ENCODE data around the gene HCN3.
"Not testable (repeated sequence)": the region's sequence is repeated elsewhere in the genome, so short reads cannot be mapped to it uniquely, and the experiment has no call there.

HCN3 gene

DNA sequence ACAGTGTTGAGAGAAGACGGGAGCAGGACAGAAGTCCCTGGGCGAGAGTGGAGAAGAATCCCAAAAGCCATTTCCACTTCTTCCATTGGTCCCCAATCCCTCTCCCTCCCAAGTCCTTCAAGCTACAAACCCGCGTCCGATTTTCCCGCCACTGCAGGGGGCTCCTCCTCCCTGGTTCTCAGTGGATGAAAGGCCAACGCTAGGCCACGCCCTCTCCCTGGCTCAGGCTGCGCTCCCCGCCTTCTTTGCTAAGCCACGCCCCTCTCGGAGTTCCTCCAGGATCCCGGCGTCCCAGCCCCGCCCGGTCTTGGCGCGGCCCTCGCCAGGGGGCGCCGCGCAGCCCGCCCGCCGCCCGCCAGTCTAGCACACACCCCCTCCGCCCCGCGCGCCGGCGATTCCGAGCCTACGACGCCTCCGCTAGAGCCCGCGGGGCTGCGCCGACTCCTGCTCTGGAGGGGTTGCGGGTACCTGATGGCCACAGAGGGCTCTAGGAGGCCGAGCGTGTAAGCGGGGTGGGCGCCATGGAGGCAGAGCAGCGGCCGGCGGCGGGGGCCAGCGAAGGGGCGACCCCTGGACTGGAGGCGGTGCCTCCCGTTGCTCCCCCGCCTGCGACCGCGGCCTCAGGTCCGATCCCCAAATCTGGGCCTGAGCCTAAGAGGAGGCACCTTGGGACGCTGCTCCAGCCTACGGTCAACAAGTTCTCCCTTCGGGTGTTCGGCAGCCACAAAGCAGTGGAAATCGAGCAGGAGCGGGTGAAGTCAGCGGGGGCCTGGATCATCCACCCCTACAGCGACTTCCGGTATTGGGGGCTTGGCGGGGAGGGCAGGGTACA, at the start of gene HCN3:
HCN3 (plus strand) TSS at position 394 of the 832 bp plus-strand sequence; CDS start at position 522, 128 bp downstream.
- peak; percentile 88 for DNase-seq

DNA sequence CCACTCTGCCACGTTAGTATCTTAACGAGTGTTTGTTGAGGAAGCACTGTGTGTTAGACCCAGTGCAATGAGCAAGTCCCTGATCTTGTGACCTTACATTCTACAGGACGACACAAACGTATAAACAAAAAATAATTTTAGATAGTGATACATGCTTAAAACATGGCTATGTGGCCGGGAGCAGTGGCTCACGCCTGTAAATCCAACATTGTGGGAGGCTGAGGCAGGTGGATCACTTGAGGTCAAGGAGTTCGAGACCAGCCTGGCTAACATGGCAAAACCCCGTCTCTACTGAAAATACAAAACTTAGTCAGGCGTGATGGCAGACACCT, 49.2 kb upstream of the HCN3 start:
- no peak for DNase-seq

DNA sequence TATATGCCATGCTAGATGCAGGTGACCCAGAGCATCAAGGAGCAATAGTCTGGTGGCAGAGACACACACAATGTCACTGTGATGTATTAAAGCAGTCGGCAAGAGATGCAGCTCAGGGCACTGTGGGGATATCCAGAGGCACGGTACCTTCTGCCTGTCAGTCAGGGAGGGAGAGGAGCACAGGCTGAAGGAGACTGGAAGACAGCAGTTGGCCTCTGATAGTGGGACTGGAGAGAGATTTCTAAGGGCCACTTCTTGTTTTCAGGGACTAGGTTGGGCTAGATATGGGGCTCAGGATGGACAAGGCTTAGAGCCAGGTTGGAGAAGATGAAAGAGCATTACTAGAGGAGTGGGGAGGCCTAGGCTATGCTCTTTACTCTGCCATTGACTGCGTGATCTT, 46.0 kb upstream of the HCN3 start:
- DNase-seq, result not testable (repeated sequence)

DNA sequence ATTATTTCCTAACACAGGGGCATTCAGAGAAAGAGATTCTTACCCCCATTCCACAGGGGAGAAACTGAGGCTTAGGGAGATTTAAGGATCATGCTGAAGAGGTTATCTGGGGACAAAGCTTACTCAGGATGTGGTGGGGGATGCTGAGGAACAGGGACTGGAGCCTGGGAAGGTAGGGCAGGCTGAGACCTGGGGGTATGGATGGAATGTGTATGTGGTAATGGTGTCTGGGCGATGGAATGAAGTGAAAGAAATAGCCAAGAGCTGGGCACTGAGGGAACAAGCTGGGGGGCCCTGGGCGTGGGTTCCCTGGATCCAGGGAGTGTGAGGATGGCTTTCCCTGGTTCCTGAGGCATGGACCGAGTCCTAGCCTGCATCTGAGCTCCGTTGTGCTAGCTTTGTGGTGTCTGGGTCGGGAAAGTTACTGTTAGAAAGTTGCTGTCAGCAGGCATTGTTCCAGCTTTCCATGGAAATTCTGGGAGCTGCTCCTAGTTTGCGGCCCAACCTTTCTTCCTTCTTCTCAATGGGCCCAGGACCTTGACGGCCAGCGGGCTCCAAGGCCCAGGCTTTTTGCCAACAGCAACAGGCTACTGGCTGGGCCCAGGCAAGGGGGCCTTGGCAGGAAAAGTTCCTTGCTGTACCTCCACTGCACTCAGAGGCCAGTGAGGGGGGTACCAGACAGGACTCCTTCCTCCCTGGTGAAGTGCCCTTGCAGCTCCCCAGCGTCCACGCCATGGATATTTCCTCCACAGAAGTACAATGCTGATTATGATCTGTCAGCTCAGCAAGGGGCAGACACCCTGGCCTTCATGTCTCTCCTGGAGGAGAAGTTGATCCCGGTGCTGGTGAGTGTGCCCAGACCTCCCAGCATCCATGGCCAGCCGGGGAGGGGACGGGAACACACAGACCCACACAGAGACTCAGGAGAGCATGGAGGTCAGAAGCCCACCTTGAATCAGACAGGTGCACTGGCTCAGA, 45.0 kb upstream of the HCN3 start:
- not testable (repeated sequence) for DNase-seq

DNA sequence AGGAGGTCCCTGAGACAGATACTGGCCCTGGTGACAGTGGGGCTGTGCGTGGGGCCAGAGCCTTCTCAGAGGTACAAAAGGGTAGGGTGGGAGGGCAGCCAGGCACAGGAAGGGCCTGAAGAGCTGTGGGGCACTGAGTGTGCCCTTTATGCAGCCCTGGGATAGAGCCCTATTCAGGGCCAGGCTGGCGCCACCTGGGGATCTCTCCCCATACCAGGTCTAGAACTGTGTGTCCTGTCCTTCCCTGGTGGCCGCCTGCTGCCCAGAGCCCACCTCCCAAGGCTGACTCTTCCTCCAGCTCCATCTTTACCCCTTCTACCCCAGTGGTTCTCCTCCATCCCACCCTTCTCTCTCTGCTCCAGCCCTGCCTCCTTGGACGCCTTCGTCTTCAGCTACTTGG, 43.8 kb upstream of the HCN3 start:
- not testable (repeated sequence) for DNase-seq

DNA sequence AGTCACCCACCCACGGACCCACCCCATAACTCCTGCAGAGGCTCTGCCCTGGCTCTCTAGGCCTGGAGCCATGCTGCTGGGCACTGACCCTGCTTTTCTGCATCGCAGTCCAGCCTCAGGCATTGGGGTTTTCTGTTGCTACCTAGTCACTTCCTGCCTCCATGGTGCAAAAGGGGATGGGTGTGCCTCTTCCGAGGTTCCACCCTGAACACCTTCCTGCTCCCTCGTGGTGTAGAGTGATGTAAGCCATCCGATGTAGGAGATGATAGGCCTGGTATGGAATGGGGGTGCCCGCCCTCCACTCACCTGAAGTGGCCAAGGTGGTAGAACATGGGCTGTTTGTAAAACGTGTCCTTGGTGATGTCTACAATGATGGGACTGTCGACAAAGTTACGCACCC, 41.9 kb upstream of the HCN3 start:
- DNase-seq, result not testable (repeated sequence)

DNA sequence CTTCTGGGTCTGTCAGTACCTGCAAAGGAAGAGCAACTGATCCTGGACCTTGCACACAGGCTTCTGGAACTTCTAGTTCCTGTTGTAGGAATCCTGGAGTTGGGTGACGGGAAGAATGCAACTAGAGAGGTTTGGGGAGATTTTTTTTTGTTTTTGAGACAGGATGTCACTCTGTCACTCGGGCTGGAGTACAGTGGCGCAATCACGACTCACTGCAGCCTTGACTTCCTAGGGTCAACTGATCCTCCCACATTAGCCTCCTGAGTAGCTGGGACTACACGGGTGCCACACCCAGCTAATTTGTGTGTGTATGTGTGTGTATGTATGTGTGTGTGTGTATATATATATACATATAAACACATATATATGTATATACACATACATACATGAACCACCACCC, 40.8 kb upstream of the HCN3 start:
- DNase-seq, result no peak

DNA sequence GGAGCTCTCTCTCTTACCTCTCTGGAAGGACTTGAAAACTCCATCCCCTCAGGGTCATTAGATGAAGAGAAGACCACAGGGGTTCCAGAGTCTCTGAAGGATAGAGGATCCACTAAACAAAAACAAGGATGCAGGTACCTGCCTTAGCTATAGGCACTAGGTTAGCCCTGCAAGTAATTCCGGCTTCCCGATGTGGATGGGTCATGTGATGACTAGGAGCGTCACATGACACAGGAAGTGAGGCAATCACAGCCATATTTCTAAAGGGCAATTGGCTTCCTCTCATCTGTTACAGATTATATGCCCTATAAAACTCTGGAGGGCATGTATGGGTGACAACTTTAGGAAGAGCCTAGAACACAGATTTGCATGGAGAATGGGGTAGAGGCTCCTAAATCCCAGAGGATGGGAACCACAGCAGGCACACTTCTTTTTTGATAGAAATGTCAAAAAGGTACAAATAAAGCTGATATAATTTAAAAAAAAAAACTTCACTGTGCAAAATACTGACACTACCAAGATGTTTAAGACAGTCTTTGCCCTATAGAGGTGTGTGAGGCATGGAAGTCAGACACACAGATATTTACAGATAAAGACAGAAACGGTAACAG, 36.1 kb upstream of the HCN3 start:
- DNase-seq, result no peak

DNA sequence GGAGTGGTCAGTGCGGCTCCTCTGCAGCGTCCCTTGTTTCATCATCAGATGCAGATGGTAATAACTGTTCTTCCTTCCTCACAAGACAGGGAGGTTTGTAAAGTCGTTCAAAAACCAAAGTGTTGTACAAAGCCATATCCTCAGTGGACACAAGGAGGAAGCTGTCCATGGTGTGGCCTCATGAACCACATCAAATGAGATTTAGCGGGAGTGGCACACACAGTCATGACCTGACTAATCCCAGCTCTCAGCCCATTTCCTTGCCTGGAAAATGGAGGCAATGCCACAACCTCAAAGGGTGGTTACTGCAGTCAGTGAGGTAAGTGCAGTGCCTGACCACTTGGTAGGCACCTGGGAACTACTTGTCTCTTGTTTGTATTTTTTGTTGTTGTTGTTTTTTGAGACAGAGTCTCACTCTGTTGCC, 35.4 kb upstream of the HCN3 start:
- no peak for DNase-seq

DNA sequence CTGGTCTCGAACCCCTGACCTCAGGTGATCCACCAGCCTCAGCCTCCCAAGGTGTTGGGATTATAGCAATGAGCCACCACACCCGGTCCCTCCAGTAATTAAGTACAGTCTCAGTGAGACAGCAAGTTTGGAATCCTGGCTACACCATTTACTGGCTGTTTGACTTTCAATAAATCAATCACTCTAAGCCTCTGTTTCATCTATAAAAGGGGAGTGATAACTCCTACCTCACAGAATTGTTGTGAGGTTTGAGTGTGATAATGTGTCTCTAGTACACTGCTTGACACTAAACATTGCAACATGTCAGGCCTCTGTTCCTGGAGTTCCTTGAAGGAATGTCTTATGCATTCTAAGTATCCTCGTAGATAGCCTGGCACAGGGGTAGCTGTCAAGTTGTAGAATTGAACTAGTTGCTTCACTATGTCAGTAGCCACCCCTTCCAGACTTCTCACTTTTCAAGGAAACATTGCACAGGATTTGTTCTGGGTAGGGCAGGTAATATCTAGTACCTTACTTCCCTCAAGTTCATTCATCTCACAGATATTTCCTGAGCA, 34.4 kb upstream of the HCN3 start:
- no peak for DNase-seq

DNA sequence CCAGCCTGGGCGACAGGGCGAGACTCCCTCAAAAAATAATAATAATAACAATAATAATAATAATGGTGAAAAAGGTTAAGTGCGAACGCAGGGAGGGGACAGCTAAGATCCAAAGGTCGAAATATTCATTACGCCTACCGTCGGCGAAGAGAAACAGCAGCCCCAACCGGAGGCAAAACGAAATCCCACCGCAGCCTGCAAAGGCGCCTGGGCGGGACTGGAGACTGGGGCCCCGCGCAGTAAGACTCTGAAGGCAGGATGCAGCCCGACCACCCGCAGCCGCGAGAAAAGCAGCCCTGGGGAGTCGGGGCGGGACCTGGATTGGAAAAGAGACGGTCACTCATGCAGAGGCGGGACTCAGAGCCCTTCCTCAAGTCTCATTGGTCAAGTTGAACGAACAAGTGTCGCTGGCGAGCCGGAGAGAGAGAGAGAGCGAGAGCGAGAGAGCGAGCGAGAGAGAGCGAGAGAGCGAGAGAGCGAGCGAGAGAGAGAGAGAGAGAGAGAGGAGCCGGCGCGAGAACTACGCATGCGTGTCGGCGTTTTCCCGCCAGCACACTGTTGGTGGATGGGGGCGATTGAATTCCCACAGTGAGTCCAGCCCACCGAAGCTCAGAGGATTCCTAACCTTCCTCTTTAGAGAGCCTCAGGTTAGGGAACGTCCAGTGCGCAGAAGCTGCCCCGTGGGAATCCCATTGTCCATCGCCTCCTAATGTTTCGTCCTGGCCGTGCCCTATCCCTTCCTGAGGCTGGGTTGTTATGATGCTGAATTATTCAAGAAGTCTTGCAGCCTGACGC, 32.7 kb upstream of the HCN3 start:
- DNase-seq, result peak; percentile 76

DNA sequence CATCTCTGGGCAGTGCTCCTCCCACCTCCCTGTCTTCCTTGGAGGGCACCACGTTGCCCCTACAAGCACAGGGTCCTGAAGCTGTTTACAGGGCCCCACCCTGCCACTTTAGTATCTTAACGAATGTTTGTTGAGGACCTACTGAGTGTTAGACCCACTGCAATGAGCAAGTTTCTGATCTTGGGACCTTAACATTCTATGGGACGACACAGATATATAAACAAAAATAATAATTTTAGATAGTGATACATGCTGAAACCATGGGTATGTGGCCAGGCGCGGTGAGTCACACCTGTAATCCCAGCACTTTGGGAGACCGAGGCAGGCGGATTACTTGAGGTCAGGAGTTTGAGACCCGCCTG, 32.1 kb upstream of the HCN3 start:
- DNase-seq, result no peak

DNA sequence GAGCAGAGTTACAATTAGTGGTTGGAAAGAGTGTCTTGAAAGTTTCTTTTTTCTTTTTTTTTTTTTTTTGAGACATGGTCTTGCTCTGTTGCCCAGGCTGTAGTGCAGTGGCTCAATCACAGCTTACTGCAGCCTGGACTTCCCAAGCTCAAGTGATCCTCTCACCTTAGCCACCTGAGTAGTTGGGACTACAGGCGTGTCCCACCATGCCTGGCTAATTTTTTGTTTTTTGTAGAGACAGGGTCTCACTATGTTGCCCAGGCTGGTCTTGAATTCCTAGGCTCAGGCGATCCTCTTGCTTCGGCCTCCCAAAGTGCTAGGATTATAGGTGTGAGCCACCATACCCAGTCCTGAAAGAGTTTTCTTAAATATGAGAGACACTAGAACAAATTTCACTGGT, 30.5 kb upstream of the HCN3 start:
- not testable (repeated sequence) for DNase-seq

DNA sequence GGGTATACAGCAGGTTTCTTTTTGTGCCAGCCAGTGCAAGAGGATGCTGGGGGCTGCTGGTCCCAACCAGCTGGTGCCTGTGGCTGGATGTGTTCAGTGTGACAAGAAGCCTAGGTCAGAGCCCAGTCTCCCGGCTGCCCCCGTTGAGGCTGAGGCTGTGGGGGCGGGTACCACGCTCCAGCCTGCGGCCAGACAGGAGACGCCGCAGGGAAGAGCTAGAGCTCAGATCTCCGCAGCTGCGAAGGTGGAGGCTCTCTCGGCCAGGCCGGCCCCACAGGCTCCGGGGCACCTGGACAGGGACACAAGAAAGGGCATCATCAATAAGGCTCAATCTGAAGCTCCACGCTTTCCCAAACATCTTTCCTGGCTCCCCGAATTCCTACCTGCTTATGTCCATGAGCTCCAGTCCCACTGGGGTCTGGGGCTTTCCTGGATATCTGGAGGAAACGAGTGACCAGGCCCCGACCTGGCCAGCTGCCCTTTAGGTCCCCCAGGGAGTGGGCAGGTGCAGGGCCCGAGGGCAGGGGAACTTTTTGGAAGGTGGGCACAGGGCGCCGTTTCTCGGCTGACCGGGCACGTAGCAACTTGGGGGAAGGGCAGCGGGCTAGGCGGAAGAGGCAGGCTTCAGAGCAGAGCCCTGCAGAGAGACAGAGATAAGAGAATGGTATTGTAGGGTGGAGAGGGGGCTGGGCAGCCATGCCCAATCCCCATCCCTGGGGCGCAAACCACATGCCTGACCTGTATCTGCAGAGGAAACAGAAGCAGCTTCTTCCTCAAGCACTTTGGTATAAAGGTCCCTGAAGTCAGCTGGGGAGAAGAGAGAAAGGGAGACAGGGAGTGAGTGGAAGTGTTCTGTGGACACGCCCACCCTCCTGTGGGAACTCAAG, 29.4 kb upstream of the HCN3 start:
- no peak for DNase-seq

DNA sequence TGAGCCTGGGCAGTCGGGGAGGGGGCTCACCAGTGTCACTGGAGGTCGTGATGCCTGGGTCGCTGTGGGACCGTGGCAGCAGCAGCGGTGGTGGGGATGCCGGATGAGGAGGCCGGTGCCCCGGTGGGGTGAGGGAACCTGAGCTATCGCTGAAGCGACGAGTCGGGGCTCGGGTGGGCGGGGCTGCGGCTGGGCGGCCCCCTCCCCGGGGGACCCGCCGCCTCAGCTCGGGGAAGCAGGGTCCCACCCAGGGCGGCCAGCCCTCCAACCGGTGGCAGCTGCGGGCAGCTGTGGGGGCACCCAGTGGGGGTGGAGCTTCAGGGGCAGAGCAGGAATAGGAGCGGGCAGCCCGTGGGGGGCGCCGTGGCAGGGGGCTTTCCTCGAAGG, 27.0 kb upstream of the HCN3 start:
- DNase-seq, result no peak

DNA sequence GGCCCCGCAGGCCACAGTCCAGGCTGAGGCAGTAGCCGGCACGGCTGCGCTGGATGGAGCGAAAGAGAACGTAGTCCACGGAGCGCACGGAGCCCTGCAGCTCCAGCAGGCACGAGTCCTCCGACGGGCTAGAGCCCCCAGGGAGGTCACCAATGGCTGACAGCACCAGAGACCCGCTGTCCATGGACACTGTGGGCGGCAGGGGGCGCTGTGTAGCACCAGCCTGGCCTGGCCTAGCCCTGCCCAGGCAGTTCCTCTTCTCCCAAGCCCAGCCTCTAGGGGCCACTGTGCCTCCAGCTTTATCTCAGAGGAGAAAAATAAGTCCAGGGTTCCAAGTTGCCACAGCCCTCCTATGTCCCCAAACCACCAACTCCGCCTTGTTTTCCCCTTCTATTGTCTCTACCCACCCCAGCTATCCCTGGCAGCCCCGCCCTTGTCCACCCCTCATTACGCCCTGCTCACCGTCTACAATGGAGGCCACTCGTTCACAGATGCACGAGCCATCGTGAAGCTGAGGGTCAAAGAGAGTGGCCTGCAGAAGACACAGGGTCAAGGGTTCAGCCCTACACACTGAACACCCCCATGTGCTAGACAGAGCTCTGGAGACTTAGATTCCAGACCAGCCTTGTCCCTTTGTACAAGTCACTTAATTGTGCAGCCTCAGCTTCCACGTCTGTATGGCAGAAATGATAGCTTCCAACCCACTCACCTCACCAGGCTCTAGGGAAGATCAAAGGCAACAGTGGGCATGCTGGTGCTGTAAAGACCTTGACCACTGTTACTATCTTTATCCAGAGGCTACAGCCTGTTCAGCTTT, 26.4 kb upstream of the HCN3 start:
- peak; percentile 65 for DNase-seq

DNA sequence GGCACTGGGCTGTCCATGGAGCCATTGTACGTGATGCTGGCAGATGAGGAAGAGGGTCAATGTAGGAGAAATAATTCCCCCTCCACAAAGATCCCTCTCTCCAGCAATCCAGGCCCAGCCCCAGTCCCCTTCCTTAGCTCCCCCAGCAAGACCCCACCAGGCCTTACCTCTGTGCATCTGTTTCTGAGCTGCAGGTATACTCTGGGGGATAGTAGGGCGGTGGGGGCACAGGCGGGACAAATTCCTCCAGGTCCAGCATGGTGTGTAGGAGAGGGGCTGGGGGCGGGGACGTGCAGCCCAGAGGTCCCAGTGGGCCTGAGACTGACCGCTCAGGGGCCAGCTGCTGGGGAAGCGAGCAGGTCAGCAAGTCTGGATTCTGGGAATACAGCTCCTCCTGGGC, 25.7 kb upstream of the HCN3 start:
- DNase-seq, result no peak

DNA sequence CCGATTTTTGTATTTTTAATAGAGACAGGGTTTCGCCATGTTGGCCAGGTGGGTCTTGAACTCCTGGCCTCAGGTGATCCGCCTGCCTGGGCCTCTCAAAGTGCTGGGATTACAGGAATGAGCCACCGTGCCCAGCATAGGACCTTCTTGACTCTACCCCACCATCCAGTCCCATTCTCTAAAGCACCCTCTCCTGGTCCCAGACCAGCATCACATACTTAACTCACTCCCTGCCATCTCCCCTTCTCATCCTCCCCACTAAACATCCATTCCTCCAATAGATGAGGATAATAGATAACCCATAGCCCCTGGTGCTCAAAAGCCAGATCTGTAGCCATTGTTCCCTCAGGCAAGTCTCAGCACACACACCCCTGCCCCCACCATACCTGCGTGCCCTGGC, 24.1 kb upstream of the HCN3 start:
- DNase-seq, result no peak

DNA sequence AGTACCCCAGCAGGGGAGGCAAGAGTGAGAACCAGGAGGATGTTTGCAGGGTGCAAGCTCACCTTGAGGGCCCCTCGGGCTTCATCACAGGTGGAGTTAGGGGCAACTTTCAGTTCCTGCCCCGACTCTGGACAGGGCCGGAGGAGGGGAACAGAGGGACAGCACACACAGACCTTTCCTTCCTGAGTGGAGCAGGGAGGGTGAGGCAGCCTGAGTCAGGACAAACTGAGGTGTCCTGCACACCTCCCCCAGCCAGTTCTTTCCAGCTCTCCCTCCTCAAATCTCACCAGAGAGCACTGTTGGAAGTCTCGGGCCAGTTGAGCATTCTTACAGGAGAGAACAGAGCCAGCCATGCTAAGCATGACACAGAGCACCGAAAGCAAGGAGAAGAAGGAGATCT, 23.5 kb upstream of the HCN3 start:
- DNase-seq, result no peak

DNA sequence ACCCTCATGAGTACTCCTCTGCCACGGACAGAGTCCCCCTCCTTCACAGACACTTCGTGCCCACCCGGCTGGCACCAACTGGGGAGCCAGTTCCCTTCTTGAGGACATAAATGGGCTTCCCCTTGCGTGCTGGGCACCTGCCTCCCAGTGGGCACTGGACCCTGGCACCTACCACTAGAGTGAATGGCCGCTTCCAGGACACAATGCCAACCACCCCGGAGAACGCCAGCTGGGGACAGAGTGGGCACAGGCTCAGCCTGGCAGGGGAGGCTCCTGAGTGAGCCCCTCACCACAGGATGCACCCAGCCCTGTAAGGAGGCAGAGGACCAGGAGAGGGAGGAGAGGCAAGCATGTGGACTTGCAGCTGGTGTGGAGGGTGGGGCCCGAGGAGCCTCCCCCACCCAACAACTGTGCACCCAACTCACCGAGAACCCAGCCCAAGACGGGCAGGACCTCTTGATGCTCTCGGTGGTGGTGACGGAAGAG, 23.0 kb upstream of the HCN3 start:
- no peak for DNase-seq

Measured in GOT3 (cell line).